Natural killer cell (primary cell): ENCODE measurements around the gene RIT1. TPM values are rescaled to one million over a fixed set of nuclear protein-coding genes. Genes with fewer than 3 reads are reported as not detected.
A peak's percentile ranks its signal among the peaks of the same experiment; 100 is the strongest.

Experiments
- ATAC-seq, 3 donors: fragments of 150-1000 bp in 2 of 3; fragments of 200-7000 bp in 1 of 3; cut with Tn5 transposase; 1 replicate in 1 of 3; 2 replicates in 2 of 3; pipeline ENCODE4 v1.10.0; 2021; ENCODE audit warnings: mild to moderate bottlenecking in 2 of 3, moderate library complexity in 2 of 3
- DNase-seq, 2 donors: peaks; one replicate each; pipeline versions ENCODE4 v3.0.0 to v3.0.0-alpha.2; 2013 to 2021; ENCODE audit warnings: mixed read lengths in 1 of 2
- H3K27ac ChIP-seq: one replicate; pipeline ENCODE4 v1.5.1; 2013; ENCODE audit warnings: mild to moderate bottlenecking, low read length
- H3K27me3 ChIP-seq: one replicate; pipeline ENCODE4 v1.6.1; 2013; ENCODE audit warnings: low read length; ENCODE audit not compliant: control insufficient read depth, insufficient read depth
- H3K36me3 ChIP-seq: one replicate; pipeline ENCODE4 v1.6.1; 2013; ENCODE audit warnings: low read length; ENCODE audit not compliant: control insufficient read depth, insufficient read depth
- H3K4me1 ChIP-seq: one replicate; pipeline ENCODE4 v1.6.1; 2013; ENCODE audit warnings: low read length; ENCODE audit not compliant: control insufficient read depth, insufficient read depth
- H3K4me3 ChIP-seq: one replicate; pipeline ENCODE4 v1.5.1; 2013; ENCODE audit warnings: low read length
- H3K9me3 ChIP-seq: one replicate; pipeline ENCODE4 v1.6.1; 2013; ENCODE audit warnings: low read length; ENCODE audit not compliant: control insufficient read depth, insufficient read depth
- H3K27ac Mint-ChIP-seq, 2 donors: one replicate each; pipeline ENCODE4 v1.8.0; 2022; ENCODE audit warnings: mild to moderate bottlenecking in 2 of 2, mixed read lengths in 2 of 2, moderate library complexity in 1 of 2
- H3K27me3 Mint-ChIP-seq, 2 donors: one replicate each; pipeline ENCODE4 v1.8.0; 2022; ENCODE audit warnings: low read depth in 2 of 2, mixed read lengths in 2 of 2
- H3K36me3 Mint-ChIP-seq: one replicate; pipeline ENCODE4 v1.8.0; 2022; ENCODE audit warnings: mixed read lengths
- H3K4me1 Mint-ChIP-seq, 2 donors: one replicate each; pipeline ENCODE4 v1.8.0; 2022; ENCODE audit warnings: mixed read lengths in 2 of 2
- H3K4me3 Mint-ChIP-seq: one replicate; pipeline ENCODE4 v1.8.0; 2022; ENCODE audit warnings: mild to moderate bottlenecking, moderate library complexity, mixed read lengths
- H3K9me3 Mint-ChIP-seq, 2 donors: one replicate each; pipeline ENCODE4 v1.8.0; 2022; ENCODE audit warnings: mixed read lengths in 2 of 2
- WGBS: methylation state at CpG from one replicate; pipeline ENCODE4 v1.1.7; 2013; ENCODE audit warnings: missing lambda C conversion rate; ENCODE audit not compliant: insufficient coverage; 5-methylcytosine and 5-hydroxymethylcytosine counted together
- intact Hi-C: fragments of 100-400 bp; cut with micrococcal nuclease; formaldehyde crosslinking; loops from one replicate; pipeline ENCODE4 v1.14.2; 2022
- total RNA-seq, 4 donors: library from RNA; stranded (reverse); fragments of 120-200 nt in 1 of 4; gene quantifications; one replicate each; pipeline versions ENCODE4 v1.2.3 to v1.2.4, GENCODE V29; 2013 to 2022
- TF ChIP-seq, protein P1 (sequence below): fragments of 200-600 bp; IDR thresholded peaks from one replicate; pipeline ENCODE4 v1.8.0; 2022; ENCODE audit warnings: antibody characterized with exemption

Gene RIT1
- total RNA-seq, 3 donors from 2014 or later (not counting 1 experiment from before 2014, with no cell fraction given), result 79.1 to 86.1 (median 79.2) TPM

DNA sequence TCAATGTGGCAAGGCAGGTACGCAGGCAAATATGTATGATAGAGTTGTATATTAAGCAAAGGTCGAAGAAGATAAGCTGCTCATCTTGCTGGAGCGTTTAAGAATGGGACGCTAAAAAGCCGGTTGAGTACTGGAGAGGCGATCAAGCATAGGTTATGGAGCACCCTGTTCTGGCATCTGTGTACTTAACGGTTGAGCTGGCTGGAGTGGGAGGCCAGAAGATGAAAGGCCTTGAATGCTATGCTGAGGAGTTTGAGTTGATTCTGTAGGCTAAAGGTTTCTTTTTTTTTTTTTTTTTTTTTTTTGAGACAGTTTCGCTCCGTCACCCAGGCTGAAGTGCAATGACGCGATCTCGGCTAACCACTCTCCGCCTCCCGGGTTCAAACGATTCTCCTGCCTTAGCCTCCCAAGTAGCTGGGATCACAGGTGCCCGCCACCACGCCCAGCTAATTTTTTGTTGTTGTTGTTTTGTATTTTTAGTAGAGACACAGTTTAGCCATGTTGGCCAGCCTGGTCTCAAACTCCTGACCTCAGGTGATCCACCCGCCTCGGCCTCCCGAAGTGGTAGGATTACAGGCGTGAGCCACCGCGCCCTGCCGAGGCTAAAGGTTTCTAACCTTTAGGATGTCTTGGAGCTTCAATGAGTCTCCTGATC, 23.9 kb upstream of the RIT1 start:
- no peaks in the 10 kb centered on the region for H3K36me3 Mint-ChIP-seq

DNA sequence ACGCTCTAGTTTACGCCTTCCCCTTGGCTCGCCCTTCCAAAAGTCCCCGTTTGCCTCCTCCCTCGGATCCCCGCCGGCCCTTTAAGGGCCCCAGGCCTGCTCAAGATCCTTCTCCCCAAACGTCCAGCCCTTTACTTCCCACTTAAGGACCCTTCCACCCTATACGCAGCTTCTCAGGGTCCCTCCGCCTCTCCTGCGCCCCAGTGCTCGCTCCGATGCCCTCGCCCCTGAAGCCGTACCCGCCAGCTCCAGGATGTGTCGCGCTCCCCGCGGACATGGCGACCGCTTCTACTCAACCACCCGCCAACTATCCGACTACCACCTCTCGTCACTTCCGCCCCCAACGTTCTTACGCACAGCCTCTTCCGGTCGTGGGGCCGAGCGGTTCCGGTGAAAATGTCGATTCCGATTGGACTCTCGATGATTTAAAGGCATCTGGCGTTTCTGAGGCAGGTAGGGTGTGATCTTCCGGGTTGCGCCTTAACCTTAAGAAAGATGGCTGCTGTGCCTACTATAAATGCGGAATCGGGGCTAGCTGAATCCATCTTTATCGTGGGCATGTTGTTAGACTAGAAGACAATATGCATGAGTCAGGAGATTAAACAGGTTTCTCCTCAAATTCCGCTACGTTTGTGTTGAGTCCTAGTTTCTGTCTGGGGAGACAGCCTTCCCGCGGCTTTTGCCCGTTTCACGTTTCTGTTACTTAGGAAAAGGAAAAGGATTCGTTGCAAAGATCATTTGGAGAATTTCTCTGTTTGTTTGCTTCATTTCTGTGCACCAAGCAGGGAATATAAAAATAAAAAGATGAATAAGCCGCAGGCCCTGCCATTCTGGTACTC, 23.2 kb upstream of the RIT1 start, which contains the start of gene KHDC4:
TSS of gene KHDC4 (minus strand) at position 317 of the 839 bp plus-strand sequence. CDS start at position 277, 40 bp downstream.
- peaks cover 31% of the 10 kb centered on the region for H3K4me1 ChIP-seq
- H3K27me3 ChIP-seq, result no peaks in the 10 kb centered on the region
- peak within 1 kb of the TSS; percentile 93 for H3K4me3 ChIP-seq
- WGBS, result 1% methylated on average over 50 of the region's 50 CpGs
- no peak within 1 kb of the TSS for H3K27ac Mint-ChIP-seq
- H3K4me3 Mint-ChIP-seq, result no peak within 1 kb of the TSS
- H3K9me3 ChIP-seq, result no peaks in the 10 kb centered on the region
- peaks cover 3% of the 10 kb centered on the region for H3K36me3 Mint-ChIP-seq
- ATAC-seq (peak; percentile 92 to 98 (median 93)), DNase-seq (peak; percentile 91 to 99)
- peaks cover 29% of the 10 kb centered on the region for H3K36me3 ChIP-seq
- peaks cover 19 to 21% of the 10 kb centered on the region in 2 donors for H3K4me1 Mint-ChIP-seq
- intact Hi-C loops, result loop anchor here (1.0 to 2.0 kb wide), 3 partner anchors 23 to 74 kb away; partner anchors contain the start of gene RIT1
- TF ChIP-seq, protein P1, sequence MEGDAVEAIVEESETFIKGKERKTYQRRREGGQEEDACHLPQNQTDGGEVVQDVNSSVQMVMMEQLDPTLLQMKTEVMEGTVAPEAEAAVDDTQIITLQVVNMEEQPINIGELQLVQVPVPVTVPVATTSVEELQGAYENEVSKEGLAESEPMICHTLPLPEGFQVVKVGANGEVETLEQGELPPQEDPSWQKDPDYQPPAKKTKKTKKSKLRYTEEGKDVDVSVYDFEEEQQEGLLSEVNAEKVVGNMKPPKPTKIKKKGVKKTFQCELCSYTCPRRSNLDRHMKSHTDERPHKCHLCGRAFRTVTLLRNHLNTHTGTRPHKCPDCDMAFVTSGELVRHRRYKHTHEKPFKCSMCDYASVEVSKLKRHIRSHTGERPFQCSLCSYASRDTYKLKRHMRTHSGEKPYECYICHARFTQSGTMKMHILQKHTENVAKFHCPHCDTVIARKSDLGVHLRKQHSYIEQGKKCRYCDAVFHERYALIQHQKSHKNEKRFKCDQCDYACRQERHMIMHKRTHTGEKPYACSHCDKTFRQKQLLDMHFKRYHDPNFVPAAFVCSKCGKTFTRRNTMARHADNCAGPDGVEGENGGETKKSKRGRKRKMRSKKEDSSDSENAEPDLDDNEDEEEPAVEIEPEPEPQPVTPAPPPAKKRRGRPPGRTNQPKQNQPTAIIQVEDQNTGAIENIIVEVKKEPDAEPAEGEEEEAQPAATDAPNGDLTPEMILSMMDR, result peak; percentile 21
- peak within 1 kb of the TSS; percentile 92 for H3K27ac ChIP-seq
- H3K9me3 Mint-ChIP-seq, result no peaks in the 10 kb centered on the region
- H3K27me3 Mint-ChIP-seq, result no peaks in the 10 kb centered on the region

More for the DNA sequence above, 23.9 kb upstream of the RIT1 start:
- no peaks in the 10 kb centered on the region for H3K9me3 ChIP-seq
- H3K4me1 ChIP-seq, result peaks cover 34% of the 10 kb centered on the region
- H3K9me3 Mint-ChIP-seq, result no peaks in the 10 kb centered on the region
- H3K4me1 Mint-ChIP-seq, result peaks cover 18% of the 10 kb centered on the region in 2 donors
- peaks cover 26% of the 10 kb centered on the region for H3K36me3 ChIP-seq
- intact Hi-C loops, result loop anchor here (1.0 to 2.0 kb wide), 3 partner anchors 24 to 74 kb away; partner anchors contain the start of gene RIT1
- DNase-seq, result no peak
- no peak for ATAC-seq
- H3K27ac Mint-ChIP-seq, result no peak overlapping the region
- WGBS, result 93% methylated on average over 24 of the region's 24 CpGs
- H3K27me3 ChIP-seq, result no peaks in the 10 kb centered on the region
- H3K27me3 Mint-ChIP-seq, result no peaks in the 10 kb centered on the region
- peak overlapping the region; percentile 92 for H3K27ac ChIP-seq
- no peak overlapping the region for H3K4me3 Mint-ChIP-seq
- H3K4me3 ChIP-seq, result peak overlapping the region; percentile 52
- TF ChIP-seq, protein P1, result no peak

- peaks cover 31% of the 10 kb centered on the region for H3K4me1 ChIP-seq
- peak overlapping the region; percentile 92 for H3K27ac ChIP-seq
- H3K27me3 ChIP-seq, result no peaks in the 10 kb centered on the region
- Mint-ChIP-seq H3K27me3 (no peaks in the 10 kb centered on the region), H3K36me3 (peaks cover 6% of the 10 kb centered on the region), H3K9me3 (no peaks in the 10 kb centered on the region), H3K27ac (no peak overlapping the region), H3K4me3 (no peak overlapping the region), H3K4me1 (peaks cover 19 to 22% of the 10 kb centered on the region in 2 donors)
- TF ChIP-seq, protein P1, result no peak
- ATAC-seq (no peak), DNase-seq (peak in 1 of 2 donors; percentile 36)
- H3K4me3 ChIP-seq, result peak overlapping the region; percentile 93
- 6% methylated on average over 10 of the region's 10 CpGs for WGBS
- intact Hi-C loops, result loop anchor here (1.0 to 2.0 kb wide), 3 partner anchors 22 to 73 kb away; partner anchors contain the start of gene RIT1
- H3K36me3 ChIP-seq, result peaks cover 35% of the 10 kb centered on the region
- no peaks in the 10 kb centered on the region for H3K9me3 ChIP-seq
These were observed 22.5 kb upstream of the RIT1 start for GRCh38 chr1:155933591-155934096.
